Activated naive CD8-positive, alpha-beta T cell treated with anti-CD3 and anti-CD28 coated beads, Interleukin-2, amount 50 U/mL, for 24 hours (primary cell): ENCODE measurements around the gene PHC2.
"Not testable (repeated sequence)": the region's sequence is repeated elsewhere in the genome, so short reads cannot be mapped to it uniquely, and the experiment has no call there.

Experiments used
- ATAC-seq: fragments of 150-1000 bp; cut with Tn5 transposase; one replicate; pipeline ENCODE4 v1.10.0; 2021
- DNase-seq: peaks from one replicate; pipeline ENCODE4 v3.0.0; 2021
- H3K27ac Mint-ChIP-seq: one replicate; pipeline ENCODE4 v1.8.0; 2021; ENCODE audit warnings: mild to moderate bottlenecking, mixed read lengths
- H3K27me3 Mint-ChIP-seq: one replicate; pipeline ENCODE4 v1.8.0; 2021; ENCODE audit warnings: mixed read lengths
- H3K36me3 Mint-ChIP-seq: one replicate; pipeline ENCODE4 v1.8.0; 2021; ENCODE audit warnings: low read depth, mixed read lengths
- H3K4me1 Mint-ChIP-seq: one replicate; pipeline ENCODE4 v1.8.0; 2021; ENCODE audit warnings: mixed read lengths
- H3K4me3 Mint-ChIP-seq: one replicate; pipeline ENCODE4 v1.8.0; 2021; ENCODE audit warnings: mild to moderate bottlenecking, moderate library complexity, mixed read lengths
- H3K9me3 Mint-ChIP-seq: one replicate; pipeline ENCODE4 v1.8.0; 2021; ENCODE audit warnings: mixed read lengths

Gene PHC2

DNA sequence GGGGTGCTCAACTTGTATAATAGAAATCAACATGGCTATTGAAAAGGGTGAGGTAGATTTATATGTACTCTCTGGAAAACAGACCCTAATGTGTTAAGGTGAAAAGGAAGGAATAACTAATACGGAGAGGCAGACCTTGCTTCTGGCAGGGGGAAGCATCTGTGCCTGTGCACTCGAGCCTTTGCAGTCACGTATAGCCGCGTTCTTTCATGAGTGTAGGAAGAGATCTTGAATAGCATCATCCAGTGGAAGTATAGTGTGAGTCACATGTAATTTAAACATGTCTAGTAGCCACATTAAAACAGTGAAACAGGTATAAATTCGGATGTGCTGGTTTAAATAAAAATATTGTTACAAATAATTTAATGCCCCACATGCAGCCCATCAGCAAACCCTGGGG, 112.9 kb downstream of the PHC2 start:
- peaks cover 6% of the 10 kb centered on the region for H3K4me1 Mint-ChIP-seq

DNA sequence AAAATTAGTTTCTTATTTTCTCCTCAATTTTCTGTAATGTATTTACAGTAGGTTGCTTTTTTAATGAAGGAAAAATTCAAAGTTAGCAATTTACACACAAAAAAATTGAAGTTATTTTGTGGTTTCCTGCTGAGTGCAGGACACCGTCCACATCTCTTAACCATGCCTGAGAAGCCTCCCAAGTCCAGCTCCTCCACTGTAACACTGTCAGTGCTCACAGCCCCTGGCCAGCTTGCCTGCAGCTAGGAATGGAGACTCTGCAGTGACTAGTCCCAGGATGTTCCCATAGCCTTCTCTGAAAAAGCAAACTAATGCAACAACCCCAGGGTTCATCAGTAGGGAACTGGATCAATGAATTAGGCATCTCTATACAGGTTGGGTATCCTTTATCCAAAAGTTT, 113.5 kb downstream of the PHC2 start:
- H3K27me3 Mint-ChIP-seq, result peaks cover 2% of the 10 kb centered on the region

More for the DNA sequence above, 112.9 kb downstream of the PHC2 start:
- no peak overlapping the region for H3K4me3 Mint-ChIP-seq
- H3K27ac Mint-ChIP-seq, result no peak overlapping the region
- H3K36me3 Mint-ChIP-seq, result no peaks in the 10 kb centered on the region
- no peaks in the 10 kb centered on the region for H3K9me3 Mint-ChIP-seq
- ATAC-seq, result no peak
- peaks cover under 1% of the 10 kb centered on the region for H3K27me3 Mint-ChIP-seq
- no peak for DNase-seq

DNA sequence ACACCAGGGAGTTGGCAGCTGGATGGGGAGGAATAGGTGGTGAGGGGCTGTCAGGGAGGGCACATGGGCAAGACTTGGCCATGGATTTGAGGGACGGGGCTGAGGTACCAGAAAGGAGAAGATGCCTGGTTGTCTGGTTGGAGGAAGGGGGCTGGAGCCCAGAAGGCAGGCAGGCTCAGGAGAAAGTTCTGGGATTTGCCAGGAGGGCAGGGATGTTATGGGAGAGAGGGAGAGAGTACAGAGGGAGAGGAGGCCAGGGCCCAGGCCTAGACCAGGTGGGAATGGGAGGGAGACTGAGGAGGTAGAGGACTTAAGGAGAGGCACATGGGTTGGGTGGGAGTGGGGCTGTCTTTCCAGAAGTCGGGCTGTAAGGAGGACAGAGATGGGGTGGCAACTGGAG, 114.3 kb downstream of the PHC2 start:
- no peak overlapping the region for H3K27ac Mint-ChIP-seq
- H3K36me3 Mint-ChIP-seq, result no peaks in the 10 kb centered on the region
- peaks cover 6% of the 10 kb centered on the region for H3K4me1 Mint-ChIP-seq
- H3K27me3 Mint-ChIP-seq, result peaks cover 2% of the 10 kb centered on the region
- DNase-seq (no peak), ATAC-seq (no peak)
- H3K9me3 Mint-ChIP-seq, result no peaks in the 10 kb centered on the region
- H3K4me3 Mint-ChIP-seq, result no peak overlapping the region

More for the DNA sequence above, 113.5 kb downstream of the PHC2 start:
- H3K4me3 Mint-ChIP-seq, result no peak overlapping the region
- H3K4me1 Mint-ChIP-seq, result peaks cover 6% of the 10 kb centered on the region
- no peaks in the 10 kb centered on the region for H3K9me3 Mint-ChIP-seq
- ATAC-seq (no peak), DNase-seq (no peak)
- no peaks in the 10 kb centered on the region for H3K36me3 Mint-ChIP-seq
- no peak overlapping the region for H3K27ac Mint-ChIP-seq

DNA sequence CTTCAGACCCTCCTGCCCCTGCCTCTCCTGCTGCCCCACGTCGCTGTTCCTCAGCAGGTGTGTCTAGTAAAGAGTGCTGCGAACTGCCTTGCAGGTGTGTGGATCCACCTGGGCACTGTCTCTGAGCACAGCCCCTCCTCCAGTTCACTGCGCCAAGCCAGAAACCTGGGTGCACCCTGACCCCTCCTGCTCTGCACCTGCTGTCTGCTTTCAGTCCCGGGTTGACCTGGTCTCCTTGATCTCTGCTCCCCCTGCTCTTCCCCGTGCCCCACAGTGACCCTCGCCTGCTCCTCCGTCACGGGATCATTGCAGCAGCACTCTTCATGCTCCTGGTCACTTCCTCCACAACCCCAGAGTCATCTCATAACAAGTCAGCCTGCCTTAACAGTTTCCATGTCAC, 116.5 kb downstream of the PHC2 start:
- Mint-ChIP-seq H3K9me3 (no peaks in the 10 kb centered on the region), H3K27ac (no peak overlapping the region), H3K4me1 (peaks cover 6% of the 10 kb centered on the region)

DNA sequence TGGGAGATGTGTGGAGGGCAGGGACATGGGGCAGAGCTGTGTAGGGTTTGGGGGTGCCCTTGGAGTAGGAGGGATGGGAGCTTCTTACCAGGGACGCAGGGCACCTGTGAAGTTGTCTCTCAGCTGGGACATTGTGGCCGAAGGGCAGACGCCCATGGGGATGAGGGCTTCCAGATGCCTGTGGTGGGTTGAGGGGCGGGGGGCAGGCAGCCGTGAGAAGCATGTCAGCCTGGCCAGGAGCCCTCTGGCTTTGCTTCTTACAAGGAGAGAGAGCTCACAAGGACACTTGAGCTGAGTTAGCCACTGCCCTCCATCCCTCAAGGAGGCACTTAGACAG, 118.5 kb downstream of the PHC2 start:
- H3K27ac Mint-ChIP-seq, result no peak overlapping the region
- no peak overlapping the region for H3K4me3 Mint-ChIP-seq
- no peak for ATAC-seq
- H3K36me3 Mint-ChIP-seq, result no peaks in the 10 kb centered on the region
- H3K9me3 Mint-ChIP-seq, result no peaks in the 10 kb centered on the region
- H3K27me3 Mint-ChIP-seq, result peaks cover 9% of the 10 kb centered on the region
- no peak for DNase-seq
- H3K4me1 Mint-ChIP-seq, result peaks cover 6% of the 10 kb centered on the region

More for the DNA sequence above, 116.5 kb downstream of the PHC2 start:
- ATAC-seq (no peak), DNase-seq (no peak)
- Mint-ChIP-seq H3K4me3 (no peak overlapping the region), H3K27me3 (peaks cover 2% of the 10 kb centered on the region), H3K36me3 (no peaks in the 10 kb centered on the region)

DNA sequence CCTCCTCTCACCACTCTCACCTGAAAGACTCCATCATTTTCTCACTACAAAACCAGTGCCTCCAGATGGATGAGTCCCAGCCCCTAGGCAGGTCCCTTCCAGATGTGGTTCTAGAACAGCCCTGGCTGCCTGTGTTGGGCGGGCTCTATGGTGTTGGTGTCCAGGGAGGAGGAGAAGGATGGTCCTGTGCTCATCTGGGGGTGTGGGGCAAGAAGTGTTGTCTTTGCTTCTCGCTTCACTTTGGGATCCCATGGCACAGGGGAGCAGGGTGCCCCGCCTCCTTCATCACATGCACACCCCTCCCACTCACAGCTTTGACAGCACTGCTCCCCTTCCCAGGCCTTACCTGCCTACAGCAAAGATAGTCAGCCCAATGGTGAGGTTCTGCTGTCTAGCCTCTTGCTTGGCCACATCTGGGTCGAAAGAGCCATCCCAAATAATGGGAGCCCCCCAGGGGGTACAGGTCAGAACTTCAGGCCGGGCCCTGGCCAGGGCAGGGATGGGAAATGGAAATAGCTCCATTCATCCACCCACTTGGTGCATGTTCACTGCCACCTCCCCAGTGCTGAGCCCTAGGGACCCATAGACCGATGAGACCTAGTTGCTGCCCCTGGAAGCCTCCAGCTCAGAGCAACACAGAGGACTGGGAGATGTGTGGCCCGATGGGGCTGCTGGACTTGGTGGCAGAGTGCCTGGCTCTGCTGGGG, 119.0 kb downstream of the PHC2 start:
- no peak for DNase-seq
- no peak overlapping the region for H3K4me3 Mint-ChIP-seq
- H3K27ac Mint-ChIP-seq, result no peak overlapping the region
- no peaks in the 10 kb centered on the region for H3K36me3 Mint-ChIP-seq
- no peak for ATAC-seq
- H3K9me3 Mint-ChIP-seq, result no peaks in the 10 kb centered on the region
- H3K4me1 Mint-ChIP-seq, result peaks cover 6% of the 10 kb centered on the region
- peaks cover 9% of the 10 kb centered on the region for H3K27me3 Mint-ChIP-seq

DNA sequence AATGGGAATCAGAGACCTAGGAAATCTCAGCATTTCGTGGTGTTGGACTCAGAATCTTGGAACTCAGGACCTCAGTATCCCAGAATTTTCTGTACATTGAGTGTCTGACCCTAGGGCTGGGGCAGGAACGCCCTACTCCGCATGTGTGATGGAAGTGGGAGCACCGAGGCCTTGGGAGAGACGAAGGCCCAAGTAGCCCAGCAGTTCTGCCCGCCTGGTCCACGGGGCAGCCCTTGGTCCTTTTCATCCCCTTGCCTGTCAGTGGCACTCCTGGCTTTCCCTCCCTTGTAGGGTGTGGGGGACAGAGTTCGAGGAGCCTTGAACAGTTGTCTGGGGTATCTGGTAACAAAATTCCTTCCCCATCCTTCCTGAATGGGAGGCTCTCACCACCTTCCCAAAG, 120.2 kb downstream of the PHC2 start:
- Mint-ChIP-seq H3K9me3 (no peaks in the 10 kb centered on the region), H3K27me3 (peaks cover 14% of the 10 kb centered on the region), H3K4me3 (no peak overlapping the region), H3K4me1 (peaks cover 8% of the 10 kb centered on the region), H3K27ac (no peak overlapping the region), H3K36me3 (no peaks in the 10 kb centered on the region)
- ATAC-seq (no peak), DNase-seq (no peak)

DNA sequence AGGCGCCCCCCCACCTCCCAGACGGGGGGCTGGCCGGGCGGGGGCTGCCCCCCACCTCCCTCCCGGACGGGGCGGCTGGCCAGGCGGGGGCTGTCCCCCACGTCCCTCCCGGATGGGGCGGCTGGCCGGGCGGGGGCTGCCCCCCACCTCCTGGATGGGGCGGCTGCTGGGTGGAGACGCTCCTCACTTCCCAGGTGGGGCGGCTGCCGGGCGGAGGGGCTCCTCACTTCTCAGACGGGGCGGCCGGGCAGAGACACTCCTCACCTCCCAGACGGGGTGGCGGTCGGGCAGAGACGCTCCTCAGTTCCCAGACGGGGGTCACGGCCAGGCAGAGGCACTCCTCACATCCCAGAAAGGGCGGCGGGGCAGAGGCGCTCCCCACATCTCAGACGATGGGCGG, 121.5 kb downstream of the PHC2 start:
- H3K27ac Mint-ChIP-seq, ATAC-seq, H3K4me3 Mint-ChIP-seq, DNase-seq, H3K36me3 Mint-ChIP-seq, H3K4me1 Mint-ChIP-seq, H3K9me3 Mint-ChIP-seq: not testable (repeated sequence)
- peaks cover 14% of the 10 kb centered on the region for H3K27me3 Mint-ChIP-seq

DNA sequence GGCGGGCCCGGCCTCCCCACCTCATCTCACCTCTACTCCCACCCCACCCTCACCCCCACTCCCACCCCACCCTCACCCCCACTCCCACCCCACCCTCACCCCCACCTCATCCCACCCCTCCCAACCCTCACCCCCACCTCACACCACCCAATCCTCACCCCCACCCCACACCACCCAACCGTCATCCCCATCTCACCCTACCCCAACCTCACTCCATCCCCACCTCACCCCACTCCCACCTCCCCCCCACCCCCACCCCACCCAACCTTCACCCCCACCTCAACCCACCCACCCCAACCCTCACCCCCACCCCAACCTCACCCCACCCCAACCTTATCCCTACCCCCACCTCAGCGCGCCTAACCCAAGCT, 123.4 kb downstream of the PHC2 start:
- Mint-ChIP-seq H3K36me3 (no peaks in the 10 kb centered on the region), H3K27ac (no peak overlapping the region), H3K27me3 (peaks cover 13% of the 10 kb centered on the region), H3K9me3 (no peaks in the 10 kb centered on the region), H3K4me3 (no peak overlapping the region), H3K4me1 (peaks cover 7% of the 10 kb centered on the region)
- ATAC-seq (no peak), DNase-seq (no peak)

DNA sequence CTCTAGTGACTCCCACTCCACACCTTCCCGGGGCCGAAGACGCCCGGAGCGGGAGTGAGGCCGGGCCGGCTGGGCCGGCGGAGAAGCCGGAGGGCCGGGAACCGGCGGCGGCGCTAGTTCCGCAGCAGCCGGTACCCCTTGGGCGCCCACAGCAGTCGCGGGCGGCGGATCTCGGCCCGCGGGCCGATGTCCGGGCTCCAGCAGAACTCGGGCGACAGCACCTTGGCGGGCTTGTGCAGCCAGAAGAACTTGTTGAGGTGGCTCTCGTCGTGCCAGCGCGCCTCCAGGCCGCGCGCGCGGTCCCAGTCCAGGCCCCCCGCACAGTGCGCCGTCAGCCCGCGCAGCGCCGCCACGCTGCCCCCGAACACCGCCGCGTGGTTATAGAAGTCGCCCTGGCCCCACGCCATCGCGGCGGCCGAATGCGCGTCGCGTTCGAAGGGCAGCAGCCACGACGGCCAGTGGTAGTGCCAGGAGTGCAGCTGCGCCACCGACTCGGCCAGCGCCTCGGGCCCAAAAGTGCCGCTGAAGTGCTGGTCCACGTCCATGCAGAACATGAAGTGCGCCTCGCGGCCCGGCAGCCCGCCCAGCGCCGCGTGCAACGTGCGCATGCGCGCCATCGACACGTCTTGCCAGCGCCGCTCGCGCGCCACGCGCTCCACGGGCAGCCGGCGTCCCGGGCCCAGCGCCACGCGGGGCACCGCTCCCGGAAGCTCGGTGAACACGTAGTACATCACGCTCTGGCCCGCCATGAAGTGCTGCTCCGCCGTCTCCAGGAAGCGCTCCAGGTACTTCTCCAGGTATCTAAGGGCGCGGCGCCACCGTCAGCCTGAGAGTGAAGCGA, 124.0 kb downstream of the PHC2 start:
- H3K4me1 Mint-ChIP-seq, result peaks cover 11% of the 10 kb centered on the region

DNA sequence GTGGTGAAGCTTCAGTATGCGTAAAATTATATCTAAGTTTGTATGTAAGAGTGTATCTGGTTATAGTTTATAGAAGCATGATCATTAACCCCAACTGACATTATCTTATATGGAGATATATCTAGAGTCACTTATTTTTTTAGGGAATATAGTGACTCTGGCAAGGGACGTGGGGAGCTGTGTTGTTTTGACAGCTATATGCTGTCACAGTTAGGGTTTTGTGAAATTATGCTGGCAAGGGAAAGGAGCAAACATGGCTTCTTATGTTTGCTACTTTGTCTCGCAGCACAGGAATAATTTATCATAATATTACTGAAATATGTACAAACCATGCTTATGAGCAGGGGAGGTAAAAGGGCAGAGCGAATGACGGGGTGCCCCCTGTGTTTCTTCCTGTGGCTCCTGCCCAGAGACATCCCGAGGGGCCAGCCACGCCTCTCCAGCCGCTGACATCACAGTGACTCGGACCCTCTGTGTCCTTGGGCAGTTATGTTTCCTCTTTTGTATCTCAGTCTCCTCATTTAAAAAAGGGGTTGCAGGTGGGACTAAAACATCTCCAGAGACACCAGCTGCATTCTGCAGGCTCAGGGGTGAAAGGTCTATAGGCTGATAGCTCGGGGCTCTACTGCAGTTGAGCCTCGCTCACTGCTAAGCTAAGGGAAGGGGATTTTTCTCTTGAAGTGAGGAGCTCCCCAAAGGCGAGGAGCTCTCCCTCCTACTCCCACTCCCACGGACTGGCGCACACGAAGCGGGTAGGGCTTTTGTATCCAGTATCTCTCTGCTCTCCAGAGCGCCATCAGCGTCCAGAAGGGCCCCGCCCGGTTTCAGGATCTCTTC, 124.9 kb downstream of the PHC2 start:
- Mint-ChIP-seq H3K4me3 (no peak overlapping the region), H3K27me3 (peaks cover 13% of the 10 kb centered on the region), H3K27ac (no peak overlapping the region), H3K4me1 (peaks cover 11% of the 10 kb centered on the region), H3K36me3 (no peaks in the 10 kb centered on the region), H3K9me3 (no peaks in the 10 kb centered on the region)
- ATAC-seq (no peak), DNase-seq (no peak)

More for the DNA sequence above, 124.0 kb downstream of the PHC2 start:
- ATAC-seq, result no peak
- Mint-ChIP-seq H3K27me3 (peaks cover 13% of the 10 kb centered on the region), H3K4me3 (no peak overlapping the region), H3K36me3 (no peaks in the 10 kb centered on the region), H3K9me3 (no peaks in the 10 kb centered on the region), H3K27ac (no peak overlapping the region)
- DNase-seq, result no peak

DNA sequence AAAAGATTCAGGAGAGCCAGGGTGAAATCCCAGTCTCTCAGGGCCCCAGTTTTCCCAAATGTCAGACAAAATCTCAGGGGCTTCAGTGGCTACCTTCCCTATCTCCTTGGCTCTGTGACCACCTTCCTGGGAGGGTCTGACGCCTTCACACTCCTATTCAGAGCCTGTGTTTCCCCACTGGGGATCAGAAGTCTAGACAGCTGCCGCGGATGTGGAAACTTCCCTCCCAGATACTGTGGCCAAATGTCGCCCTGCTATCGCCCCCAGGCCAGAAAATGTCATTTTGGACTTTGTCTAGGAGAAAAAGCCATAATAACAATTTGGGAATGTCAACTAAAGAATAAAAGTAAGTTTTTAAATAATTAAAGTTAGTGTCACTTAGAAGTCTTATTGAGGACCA, 125.9 kb downstream of the PHC2 start:
- H3K27me3 Mint-ChIP-seq, result peaks cover 13% of the 10 kb centered on the region
- peaks cover 11% of the 10 kb centered on the region for H3K4me1 Mint-ChIP-seq
- H3K4me3 Mint-ChIP-seq, result no peak overlapping the region
- no peaks in the 10 kb centered on the region for H3K36me3 Mint-ChIP-seq
- ATAC-seq (no peak), DNase-seq (no peak)
- no peak overlapping the region for H3K27ac Mint-ChIP-seq
- no peaks in the 10 kb centered on the region for H3K9me3 Mint-ChIP-seq

DNA sequence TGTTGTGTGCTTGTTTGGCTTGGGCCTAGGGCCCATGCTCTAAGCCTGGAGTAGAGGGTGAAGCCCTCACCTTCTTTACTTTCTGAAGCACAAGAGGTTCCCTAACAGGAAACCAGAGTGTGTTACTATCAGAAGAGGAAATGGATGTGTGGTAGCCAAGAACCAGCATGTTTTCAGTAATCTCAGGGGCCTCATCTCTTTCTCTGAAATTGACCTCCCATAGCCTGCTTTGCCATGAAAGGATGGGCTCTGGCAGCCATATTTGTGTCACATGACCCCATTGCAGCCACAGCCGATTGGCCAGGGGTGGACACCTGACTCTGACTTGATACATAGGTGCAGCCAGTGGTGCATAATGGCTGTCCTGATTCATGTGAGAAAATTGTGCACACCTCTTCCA, 128.6 kb downstream of the PHC2 start:
- Mint-ChIP-seq H3K36me3 (no peaks in the 10 kb centered on the region), H3K4me3 (no peak overlapping the region), H3K4me1 (peaks cover 11% of the 10 kb centered on the region), H3K27ac (no peak overlapping the region), H3K27me3 (peaks cover 5% of the 10 kb centered on the region), H3K9me3 (no peaks in the 10 kb centered on the region)
- ATAC-seq (no peak), DNase-seq (peak; percentile 18)

DNA sequence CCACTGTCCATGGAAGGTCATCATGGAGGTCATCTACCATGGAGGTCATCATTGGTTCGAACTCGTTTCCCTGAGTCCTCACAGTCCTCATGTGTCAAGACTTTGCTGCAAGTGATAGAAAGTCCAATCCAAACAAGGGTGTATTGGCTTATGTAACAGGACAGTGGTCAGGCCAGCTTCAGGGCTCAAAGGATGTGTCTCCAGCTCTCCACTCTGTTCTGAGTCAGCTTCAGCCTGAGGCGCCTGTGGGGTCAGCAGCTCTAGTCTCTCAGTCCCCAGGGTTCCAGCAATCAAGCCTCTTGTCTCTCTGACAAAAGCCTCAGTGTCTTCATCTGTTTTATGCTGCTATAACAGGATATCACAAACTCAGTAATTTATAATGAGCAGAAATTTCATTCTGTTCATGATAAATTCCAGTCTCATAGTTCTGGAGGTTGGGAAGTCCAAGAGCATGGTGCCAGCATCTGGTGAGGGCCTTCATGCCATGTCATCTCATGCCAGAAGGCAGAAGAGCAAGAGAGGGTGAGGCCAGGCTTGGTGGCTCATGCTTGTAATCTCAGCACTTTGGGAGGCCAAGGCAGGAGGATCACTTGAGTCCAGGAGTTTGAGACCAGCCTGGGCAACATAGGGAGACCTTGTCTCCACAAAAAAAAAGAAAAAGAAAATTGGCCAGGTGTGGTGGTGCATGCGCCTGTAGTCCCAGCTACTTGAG, 129.5 kb downstream of the PHC2 start:
- Mint-ChIP-seq H3K4me3 (no peak overlapping the region), H3K36me3 (no peaks in the 10 kb centered on the region), H3K4me1 (peaks cover 11% of the 10 kb centered on the region), H3K27ac (no peak overlapping the region), H3K9me3 (no peaks in the 10 kb centered on the region), H3K27me3 (peaks cover 5% of the 10 kb centered on the region)
- DNase-seq (no peak), ATAC-seq (no peak)
